Body of pancreas (tissue), 4 donors: ENCODE results near the gene SLC7A6. TPM values are rescaled to one million over a fixed set of nuclear protein-coding genes. Genes with fewer than 3 reads are reported as not detected.

Experiments used
- ATAC-seq: fragments of 150-250 bp; one replicate; pipeline ENCODE4 v1.9.1; 2016
- DNase-seq, 4 donors: peaks; one replicate each; pipeline ENCODE4 v3.0.0-alpha.2; 2019
- H3K27ac ChIP-seq, 4 donors: fragments of 200-600 bp; sonication (generic); 1 replicate in 3 of 4; 2 replicates in 1 of 4; pipeline versions ENCODE4 v1.5.1 to v1.6.1; 2016 to 2019; ENCODE audit warnings: mild to moderate bottlenecking in 1 of 4, mixed read lengths in 1 of 4, moderate library complexity in 1 of 4
- H3K27me3 ChIP-seq, 2 donors: fragments of 200-600 bp; sonication (generic); one replicate each; pipeline ENCODE4 v1.6.0; 2016; ENCODE audit warnings: mild to moderate bottlenecking in 1 of 2
- H3K36me3 ChIP-seq, 2 donors: fragments of 200-600 bp; sonication (generic); replicated peaks in 1 of 2; 2 replicates each; pipeline ENCODE4 v1.5.1; 2016; ENCODE audit warnings: low read depth in 2 of 2; ENCODE audit not compliant: insufficient read depth in 1 of 2
- H3K4me1 ChIP-seq: fragments of 200-600 bp; sonication (generic); one replicate; pipeline ENCODE4 v1.6.0; 2016
- H3K4me3 ChIP-seq, 2 donors: fragments of 200-600 bp; sonication (generic); 1 replicate in 1 of 2; 2 replicates in 1 of 2; pipeline ENCODE4 v1.5.1; 2016 to 2019
- H3K9me3 ChIP-seq, 3 donors: fragments of 200-600 bp; sonication (generic); 1 replicate in 2 of 3; 2 replicates in 1 of 3; pipeline ENCODE4 v1.5.1; 2016
- POLR2A ChIP-seq, 3 donors: fragments of 450-650 bp; IDR thresholded peaks; one replicate each; pipeline ENCODE4 v1.6.1; 2016; ENCODE audit warnings: antibody characterized with exemption in 3 of 3, mild to moderate bottlenecking in 2 of 3
- WGBS, 2 donors: methylation state at CpG; one replicate each; pipeline ENCODE4 v1.1.5; 2017; 5-methylcytosine and 5-hydroxymethylcytosine counted together
- intact Hi-C: fragments of 100-400 bp; cut with DNase I; formaldehyde crosslinking; loops from one replicate; pipeline ENCODE4 v1.15.1; 2023
- total RNA-seq, 2 donors: library from RNA; depleted of rRNA; stranded (reverse); fragments of >200 nt; gene quantifications; one replicate each; pipeline ENCODE4 v1.1.0, GENCODE V29; 2016
- TF ChIP-seq, protein P1 (sequence below), 7 experiments: fragments of 450-650 bp in 4 of 7; fragments of 200-600 bp in 3 of 7; sonication (generic) in 3 of 7; IDR thresholded peaks; one replicate each; pipeline ENCODE4 v1.5.1; 2016 to 2019; ENCODE audit warnings: antibody characterized with exemption in 7 of 7

SLC7A6 gene
- total RNA-seq, 2 donors from 2014 or later, result 10.9 to 23.4 TPM

DNA sequence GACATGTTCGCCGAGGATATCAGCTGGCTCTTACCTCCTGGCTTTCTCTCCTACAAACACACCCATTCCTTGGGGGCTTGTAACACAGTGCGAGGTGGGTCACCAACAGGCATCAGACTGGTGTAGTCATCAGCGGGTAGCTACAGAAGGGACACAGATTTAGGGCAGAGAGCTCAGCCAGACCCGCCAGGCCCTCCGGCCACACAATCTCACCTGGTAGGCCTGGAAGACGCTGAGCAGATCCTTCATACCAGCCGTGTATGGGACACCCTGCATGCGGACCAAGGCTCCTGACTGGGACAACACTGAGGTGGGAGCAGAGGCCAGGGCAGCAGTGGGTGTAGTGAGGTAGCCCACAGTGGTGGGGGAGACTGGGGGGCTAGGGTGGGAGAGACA is 34.2 kb upstream of the SLC7A6 start:
- DNase-seq, result no peak
- no peaks in the 10 kb centered on the region for H3K27me3 ChIP-seq
- intact Hi-C loops, result loop anchor here (10.0 kb wide), 1 partner anchor 165 kb away; no protein-coding TSS in a partner anchor
- TF ChIP-seq, protein P1, sequence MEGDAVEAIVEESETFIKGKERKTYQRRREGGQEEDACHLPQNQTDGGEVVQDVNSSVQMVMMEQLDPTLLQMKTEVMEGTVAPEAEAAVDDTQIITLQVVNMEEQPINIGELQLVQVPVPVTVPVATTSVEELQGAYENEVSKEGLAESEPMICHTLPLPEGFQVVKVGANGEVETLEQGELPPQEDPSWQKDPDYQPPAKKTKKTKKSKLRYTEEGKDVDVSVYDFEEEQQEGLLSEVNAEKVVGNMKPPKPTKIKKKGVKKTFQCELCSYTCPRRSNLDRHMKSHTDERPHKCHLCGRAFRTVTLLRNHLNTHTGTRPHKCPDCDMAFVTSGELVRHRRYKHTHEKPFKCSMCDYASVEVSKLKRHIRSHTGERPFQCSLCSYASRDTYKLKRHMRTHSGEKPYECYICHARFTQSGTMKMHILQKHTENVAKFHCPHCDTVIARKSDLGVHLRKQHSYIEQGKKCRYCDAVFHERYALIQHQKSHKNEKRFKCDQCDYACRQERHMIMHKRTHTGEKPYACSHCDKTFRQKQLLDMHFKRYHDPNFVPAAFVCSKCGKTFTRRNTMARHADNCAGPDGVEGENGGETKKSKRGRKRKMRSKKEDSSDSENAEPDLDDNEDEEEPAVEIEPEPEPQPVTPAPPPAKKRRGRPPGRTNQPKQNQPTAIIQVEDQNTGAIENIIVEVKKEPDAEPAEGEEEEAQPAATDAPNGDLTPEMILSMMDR (IDR thresholded peaks at IDR 0.05), result no peak
- no peak for TF ChIP-seq POLR2A (IDR thresholded peaks at IDR 0.05)
- peaks cover 11 to 32% of the 10 kb centered on the region in 2 donors for H3K36me3 ChIP-seq
- H3K9me3 ChIP-seq, result no peaks in the 10 kb centered on the region
- H3K27ac ChIP-seq, result peak overlapping the region in 1 of 4 donors; percentile 37
- no peak overlapping the region for H3K4me3 ChIP-seq
- peaks cover 56% of the 10 kb centered on the region for H3K4me1 ChIP-seq
- WGBS, 2 donors, result 60 to 86% methylated on average over 2 to 9 of the region's 9 CpGs
- ATAC-seq, result no peak

- H3K27me3 ChIP-seq, result no peaks in the 10 kb centered on the region
These were observed 33.4 kb upstream of the SLC7A6 start for GRCh38 chr16:68230956-68231355.

GRCh38 chr16:68231384-68232136 is 32.8 kb upstream of the SLC7A6 start:
- intact Hi-C loops, result loop anchor here (10.0 kb wide), 1 partner anchor 167 kb away; no protein-coding TSS in a partner anchor
- WGBS, 2 donors, result 76 to 84% methylated on average over 5 to 26 of the region's 26 CpGs
- DNase-seq, result no peak
- no peaks in the 10 kb centered on the region for H3K9me3 ChIP-seq
- no peak overlapping the region for H3K4me3 ChIP-seq
- H3K36me3 ChIP-seq, result peaks cover 11 to 32% of the 10 kb centered on the region in 2 donors
- no peak for ATAC-seq
- H3K4me1 ChIP-seq, result peaks cover 60% of the 10 kb centered on the region
- H3K27ac ChIP-seq, result no peak overlapping the region
- TF ChIP-seq, protein P1 (IDR thresholded peaks at IDR 0.05), result no peak
- TF ChIP-seq POLR2A (IDR thresholded peaks at IDR 0.05), result no peak
- no peaks in the 10 kb centered on the region for H3K27me3 ChIP-seq

More at GRCh38 chr16:68230956-68231355, 33.4 kb upstream of the SLC7A6 start:
- intact Hi-C loops, result loop anchor here (10.0 kb wide), 1 partner anchor 166 kb away; no protein-coding TSS in a partner anchor
- 87 to 91% methylated on average over 12 of the region's 12 CpGs for WGBS, 2 donors
- H3K27ac ChIP-seq, result no peak overlapping the region
- DNase-seq, result no peak
- no peak overlapping the region for H3K4me3 ChIP-seq
- TF ChIP-seq POLR2A (IDR thresholded peaks at IDR 0.05), result no peak
- TF ChIP-seq, protein P1 (IDR thresholded peaks at IDR 0.05), result no peak
- ATAC-seq, result no peak
- H3K9me3 ChIP-seq, result no peaks in the 10 kb centered on the region
- H3K4me1 ChIP-seq, result peaks cover 56% of the 10 kb centered on the region
- peaks cover 11 to 32% of the 10 kb centered on the region in 2 donors for H3K36me3 ChIP-seq

- H3K9me3 ChIP-seq, result no peaks in the 10 kb centered on the region
- TF ChIP-seq, protein P1 (IDR thresholded peaks at IDR 0.05), result no peak
- no peak for TF ChIP-seq POLR2A (IDR thresholded peaks at IDR 0.05)
- intact Hi-C loops, result loop anchor here (10.0 kb wide), 1 partner anchor 168 kb away; no protein-coding TSS in a partner anchor
These were observed 32.0 kb upstream of the SLC7A6 start for GRCh38 chr16:68232335-68232734.

More at GRCh38 chr16:68232335-68232734, 32.0 kb upstream of the SLC7A6 start:
- DNase-seq (peak in 1 of 4 donors; percentile 21), ATAC-seq (no peak)
- Histone ChIP-seq H3K36me3 (peaks cover 11 to 32% of the 10 kb centered on the region in 2 donors), H3K27me3 (no peaks in the 10 kb centered on the region), H3K4me1 (peaks cover 61% of the 10 kb centered on the region), H3K27ac (peak overlapping the region in 1 of 4 donors; percentile 99), H3K4me3 (no peak overlapping the region)
- WGBS, 2 donors, result 73 to 82% methylated on average over 7 to 16 of the region's 16 CpGs
